GM18909 (cell line): ENCODE results near the gene CNEP1R1.

Experiments used
- ATAC-seq: cut with Tn5 transposase; IDR thresholded peaks from one replicate; pipeline ENCODE4 v1.9.1; 2021; ENCODE audit warnings: mild to moderate bottlenecking; ENCODE audit not compliant: unreplicated experiment, poor library complexity

Gene CNEP1R1

DNA sequence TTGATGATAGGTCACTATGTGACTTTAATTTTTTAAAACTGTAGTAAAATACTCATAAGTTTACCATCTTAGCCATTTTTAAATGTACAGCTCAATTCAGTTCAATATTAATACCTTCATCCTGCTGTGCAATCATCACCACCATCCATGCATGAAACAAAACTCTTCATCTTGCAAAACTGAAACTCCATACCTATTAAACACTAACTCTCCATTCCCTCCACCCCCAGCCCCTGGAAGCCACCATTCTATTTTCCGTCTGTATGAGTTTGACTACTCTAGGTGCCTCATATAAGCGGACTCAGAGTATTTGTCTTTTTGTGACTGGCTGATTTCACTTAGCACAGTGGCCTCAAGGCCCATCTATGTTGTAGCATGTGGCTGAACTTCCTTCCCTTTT lies 9.4 kb upstream of the CNEP1R1 start:
- peak; percentile 65 for ATAC-seq

DNA sequence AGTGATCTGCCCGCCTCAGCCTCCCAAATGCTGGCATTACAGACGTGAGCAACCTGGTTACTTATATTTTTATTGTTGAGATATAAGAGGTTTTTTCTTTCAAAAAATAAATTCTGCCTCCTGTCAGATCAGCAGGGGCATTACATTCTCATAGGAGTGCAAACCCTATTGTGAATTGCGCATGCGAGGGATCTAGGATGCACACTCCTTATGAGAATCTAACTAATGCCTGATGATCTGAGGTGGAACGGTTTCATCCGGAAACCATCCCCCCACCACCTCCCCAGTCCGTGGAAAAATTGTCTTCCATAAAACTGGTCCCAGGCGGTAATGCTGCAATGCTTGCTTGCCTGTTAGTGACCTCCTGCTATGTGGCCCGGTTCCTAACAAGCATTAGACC lies 7.5 kb upstream of the CNEP1R1 start:
- ATAC-seq: no peak

DNA sequence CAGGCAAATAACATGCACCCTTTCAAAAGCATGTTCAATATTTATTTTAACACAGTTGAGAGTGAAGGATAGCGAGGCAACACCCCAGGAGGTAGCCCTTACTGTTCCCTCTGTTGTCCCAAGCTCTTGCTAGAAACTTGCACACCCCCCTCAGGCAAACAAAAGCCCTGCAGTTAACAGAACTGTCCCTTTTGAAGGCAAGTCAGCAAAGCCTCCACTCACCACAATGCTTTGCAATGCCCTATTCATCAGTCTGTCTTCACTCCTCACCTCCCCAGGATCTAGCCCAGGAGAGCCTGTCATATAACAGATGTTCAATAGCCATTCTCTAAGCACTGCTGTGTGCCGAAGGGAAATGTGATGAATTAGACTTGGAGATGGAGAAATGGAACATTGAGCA lies 3.5 kb upstream of the CNEP1R1 start:
- no peak for ATAC-seq

DNA sequence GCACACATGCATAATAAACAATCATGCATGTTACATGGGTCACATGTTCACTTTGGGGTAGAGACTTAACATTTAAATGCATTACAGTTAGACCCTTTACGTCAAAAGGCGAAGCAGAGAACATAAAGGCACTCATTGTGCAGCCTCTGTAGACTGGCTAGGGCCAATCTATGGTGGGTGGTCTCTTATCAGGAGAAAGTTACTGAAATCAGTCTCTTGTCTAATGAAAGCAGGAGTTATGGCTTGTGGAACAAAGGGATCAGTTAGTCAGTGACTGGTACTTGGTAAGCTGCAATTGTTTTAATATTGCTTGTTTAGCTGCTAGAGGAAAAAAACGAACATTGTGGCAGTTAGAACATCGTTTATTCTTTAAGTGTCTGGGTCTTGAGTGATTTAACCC lies 1.4 kb upstream of the CNEP1R1 start:
- no peak for ATAC-seq

DNA sequence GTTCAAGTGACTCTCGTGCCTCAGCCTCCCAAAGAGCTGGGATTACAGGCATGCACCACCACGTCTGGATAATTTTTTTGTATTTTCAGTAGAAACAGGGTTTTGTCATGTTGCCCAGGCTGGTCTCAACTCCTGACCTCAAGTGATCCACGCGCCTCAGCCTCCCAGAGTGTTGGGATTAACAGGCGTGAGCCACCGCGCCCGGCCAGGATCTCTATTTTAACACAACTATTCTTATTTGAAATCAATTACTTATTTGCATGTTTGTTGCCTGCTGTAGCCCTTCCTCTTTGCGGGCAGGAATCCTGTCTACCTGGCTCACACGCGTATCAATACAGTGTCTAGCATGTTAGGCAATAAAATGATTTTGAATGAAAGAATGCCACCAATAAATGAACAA lies 818 bp upstream of the CNEP1R1 start:
- ATAC-seq: no peak

DNA sequence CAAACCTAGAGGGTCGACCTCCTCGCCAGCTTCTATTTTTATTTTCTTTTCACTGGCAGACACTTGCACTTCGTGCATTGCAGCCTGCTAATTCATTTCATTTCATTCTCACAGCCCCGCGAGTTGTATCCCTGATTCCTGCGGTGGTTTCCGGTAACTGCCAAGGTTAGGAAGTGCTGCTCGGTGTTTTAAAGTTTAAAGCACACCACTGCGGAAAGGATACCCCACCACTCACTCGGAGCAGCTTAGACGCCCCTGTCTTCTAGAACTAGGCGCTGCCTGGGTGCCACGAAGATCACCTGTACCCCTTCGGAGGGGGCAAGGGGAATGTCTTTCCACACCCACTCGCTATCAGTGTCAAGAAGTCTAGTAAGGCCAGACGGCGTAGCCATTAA lies 509 bp downstream of the CNEP1R1 start:
- ATAC-seq: peak; percentile 7

DNA sequence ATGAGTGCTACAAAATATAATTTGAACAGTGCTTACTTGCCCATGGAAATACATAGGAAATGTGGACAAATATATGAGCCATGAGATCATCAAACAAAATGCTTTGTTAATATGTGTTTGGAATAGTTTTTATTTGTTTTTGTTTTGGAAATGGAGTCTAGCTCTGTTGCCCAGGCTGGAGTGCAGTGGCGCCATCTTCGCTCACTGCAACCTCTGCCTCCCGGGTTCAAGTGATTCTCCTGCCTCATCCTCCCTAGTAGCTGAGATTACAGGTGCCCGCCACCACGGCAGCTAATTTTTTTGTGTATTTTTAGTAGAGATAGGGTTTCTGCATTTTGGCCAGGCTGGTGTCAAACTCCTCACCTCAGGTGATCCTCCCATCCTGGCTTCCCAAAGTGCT lies 2.8 kb downstream of the CNEP1R1 start:
- ATAC-seq: no peak

DNA sequence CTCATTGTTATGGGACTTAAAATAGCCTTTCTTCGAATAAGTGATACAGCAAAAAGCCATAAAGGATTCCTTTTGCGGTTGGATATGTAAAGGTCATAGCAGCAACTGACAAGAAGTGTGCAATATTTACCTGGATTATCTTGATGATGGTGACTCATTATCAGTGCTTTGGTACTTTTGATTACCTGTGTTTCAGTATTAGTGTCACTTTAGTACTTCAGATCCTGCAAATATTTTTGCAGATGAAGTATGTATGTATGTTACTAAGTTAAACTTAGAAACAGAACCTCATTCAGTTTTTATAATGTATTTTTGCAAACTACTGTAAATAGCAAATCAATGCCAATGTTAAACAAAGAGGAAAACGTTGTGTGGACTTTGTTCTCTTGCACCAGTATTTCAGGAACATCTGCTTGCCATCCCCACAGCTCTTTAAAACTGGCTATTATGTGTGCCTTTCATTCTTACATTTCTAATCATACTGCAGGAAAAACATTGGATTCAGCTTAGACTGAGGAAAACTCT lies 10.5 kb downstream of the CNEP1R1 start:
- ATAC-seq: no peak

DNA sequence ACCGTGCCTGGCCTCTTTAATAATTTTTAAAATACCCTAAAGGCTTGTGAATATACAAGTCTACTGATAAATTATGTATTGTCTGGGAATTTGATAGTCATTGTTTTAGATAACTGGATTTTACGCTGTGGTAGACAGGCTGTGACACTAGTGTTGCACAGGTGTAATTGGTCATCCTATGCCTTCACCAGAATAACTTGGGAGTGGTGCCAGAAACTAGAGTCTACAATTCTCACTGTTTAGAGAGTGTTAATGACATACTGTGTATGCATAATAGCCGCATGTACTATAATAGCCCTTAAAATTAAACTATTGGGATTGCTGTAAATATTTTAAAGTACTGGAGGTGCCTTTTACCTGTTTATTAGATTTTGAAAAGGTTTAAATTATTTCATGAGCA lies 11.4 kb downstream of the CNEP1R1 start:
- ATAC-seq: no peak

DNA sequence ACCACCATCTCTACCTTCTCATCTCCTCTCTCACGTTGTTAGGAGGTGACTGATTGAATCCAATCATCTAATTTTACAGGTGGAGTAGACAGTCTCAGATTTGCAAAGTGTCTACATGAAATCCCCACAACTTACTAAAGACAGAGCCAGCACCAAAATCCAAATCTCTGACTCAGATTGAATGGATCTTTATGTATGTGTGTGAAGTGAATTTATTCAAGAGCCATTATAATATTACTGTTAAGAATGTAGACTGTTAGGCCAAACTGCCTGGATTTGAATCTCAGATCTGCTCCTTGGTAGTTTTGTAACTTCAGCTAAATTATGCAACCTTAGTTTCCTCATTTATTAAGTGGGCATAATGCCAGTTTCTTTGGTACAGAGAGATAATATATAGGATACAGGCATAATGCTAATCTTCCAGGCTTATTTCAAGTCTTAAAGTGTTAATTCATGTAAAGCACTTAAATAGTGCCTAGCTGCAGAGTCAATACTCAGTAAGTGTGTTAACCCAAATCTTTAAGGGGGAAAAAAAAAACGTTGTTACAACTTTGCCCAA lies 12.7 kb downstream of the CNEP1R1 start:
- no peak for ATAC-seq

DNA sequence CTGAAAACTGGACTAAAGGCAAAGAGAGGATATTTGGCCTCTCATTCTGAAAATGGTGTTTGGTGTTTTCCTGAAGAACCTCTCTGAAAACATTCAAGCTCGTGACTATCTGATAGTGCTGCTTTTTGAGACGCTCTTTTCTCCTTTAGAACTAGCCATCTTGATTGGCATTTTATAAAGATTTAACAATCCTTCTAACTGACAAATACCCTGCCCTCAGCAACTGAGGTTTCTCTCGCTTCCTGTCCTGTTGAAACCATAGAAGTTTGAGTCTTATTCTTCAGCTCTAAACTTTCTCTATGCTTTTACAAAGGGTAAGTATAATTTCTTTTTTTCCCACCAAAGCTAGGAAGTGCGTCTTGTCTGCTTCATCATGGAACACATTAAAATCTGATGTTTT lies 13.3 kb downstream of the CNEP1R1 start:
- ATAC-seq: no peak

DNA sequence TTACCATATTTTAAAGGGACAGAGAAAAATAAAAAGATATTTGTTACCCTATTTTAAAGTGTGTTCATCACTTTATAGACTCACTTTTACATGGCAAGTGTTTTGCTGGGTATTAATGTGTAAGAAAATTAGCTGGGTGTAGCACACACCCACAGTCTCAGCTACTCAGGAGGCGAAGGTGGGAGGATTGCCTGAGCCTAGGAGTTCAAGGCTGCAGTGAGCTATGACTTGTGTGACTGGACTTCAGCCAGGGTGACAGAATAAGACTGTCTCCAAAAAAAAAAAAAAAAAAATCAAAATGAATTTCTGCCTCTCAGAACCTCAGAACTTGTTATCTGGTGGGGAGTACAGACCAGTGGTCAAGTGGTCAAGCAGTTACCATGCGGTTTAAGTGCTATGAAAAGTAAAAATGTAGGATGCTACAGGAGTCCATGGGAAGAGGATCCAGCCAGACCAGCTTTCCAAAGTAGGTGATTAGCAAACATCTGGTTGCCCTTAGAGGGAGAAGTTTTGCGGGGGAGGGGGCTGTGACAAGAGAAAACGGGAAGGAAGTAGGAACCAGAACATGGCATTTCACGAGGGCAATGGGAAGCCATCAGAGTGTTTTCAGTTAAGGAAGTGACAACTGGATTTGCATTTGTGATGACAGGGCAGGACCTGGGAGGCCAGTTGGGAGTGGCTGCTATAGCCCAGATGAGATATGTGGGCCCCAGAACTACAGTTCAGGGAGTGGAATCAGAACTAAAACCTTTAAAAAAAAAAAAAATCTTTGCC lies 13.9 kb downstream of the CNEP1R1 start:
- ATAC-seq: no peak

DNA sequence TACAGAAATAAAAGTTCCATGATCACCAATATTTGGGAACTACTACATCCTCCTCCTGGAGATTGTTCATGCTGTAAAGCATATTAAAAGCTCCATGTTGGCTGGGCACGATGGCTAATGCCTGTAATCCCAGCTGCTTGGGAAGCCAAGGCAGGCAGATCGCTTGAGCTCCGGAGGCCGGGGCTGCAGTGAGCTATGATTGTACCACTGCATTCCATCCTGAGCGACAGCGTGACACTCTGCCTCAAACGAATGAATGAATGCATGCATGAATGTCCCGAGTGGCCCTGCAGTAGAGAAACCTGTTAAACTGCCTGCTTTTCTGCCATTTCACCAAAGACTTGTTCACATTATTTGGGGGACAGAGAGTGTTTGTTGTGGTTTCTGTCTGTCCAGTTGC lies 15.0 kb downstream of the CNEP1R1 start:
- ATAC-seq: no peak

DNA sequence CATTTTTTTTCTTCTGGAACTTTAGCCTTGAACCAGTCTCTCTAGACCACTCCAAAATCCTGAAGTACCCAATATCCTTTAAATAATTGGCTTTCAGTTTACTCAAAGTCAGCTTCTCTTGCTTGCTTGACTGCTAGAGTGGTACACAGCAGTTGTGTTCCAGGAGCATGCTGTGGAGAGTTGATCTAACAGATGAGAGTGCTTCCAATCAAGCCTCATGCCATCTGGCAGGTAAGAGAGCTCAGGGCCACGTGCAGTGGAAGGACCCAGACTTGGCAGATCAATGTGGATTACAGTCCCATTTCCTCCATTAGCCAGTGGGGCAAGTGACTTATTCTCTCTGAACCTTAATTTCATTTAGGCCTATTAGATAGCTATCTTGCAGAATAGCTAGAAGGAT lies 15.7 kb downstream of the CNEP1R1 start:
- ATAC-seq: no peak

DNA sequence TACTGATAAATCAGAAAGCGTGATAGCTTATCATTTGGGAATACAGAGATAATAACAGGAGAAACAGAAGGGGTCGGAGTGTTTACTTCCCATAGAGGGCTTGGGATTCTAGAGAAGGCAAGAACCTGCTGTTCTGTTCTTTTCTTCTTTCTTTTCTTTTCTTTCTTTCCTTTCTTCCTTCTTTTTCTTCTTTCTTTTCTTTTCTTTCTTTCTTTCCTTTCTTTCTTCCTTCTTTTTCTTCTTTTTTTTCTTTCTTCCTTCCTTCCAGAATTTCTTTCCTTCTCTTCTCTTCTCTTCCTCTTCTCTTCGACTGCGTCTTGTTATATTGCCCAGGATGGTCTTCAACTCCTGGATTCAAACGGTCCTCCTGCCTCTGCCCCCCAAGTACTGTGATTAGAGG lies 18.3 kb downstream of the CNEP1R1 start:
- ATAC-seq: no peak

DNA sequence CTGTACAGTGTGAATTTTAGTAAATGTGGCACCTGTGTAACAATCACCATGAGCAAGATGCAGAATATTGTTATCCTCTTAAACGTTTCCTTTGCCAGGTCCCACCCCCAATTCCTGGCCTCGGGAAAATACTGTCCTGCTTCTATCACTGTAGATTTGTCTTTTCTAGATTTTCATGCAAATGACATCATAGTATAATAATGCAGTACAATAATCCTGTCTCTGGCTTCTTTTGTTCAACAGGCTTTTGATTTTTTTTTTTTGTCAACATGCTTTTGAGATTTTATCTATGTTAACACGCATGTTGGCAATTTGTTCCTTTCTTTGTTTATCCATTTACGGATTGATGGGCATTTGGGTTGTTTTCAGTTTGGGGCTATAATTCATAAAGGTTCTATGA lies 20.4 kb downstream of the CNEP1R1 start:
- ATAC-seq: no peak

DNA sequence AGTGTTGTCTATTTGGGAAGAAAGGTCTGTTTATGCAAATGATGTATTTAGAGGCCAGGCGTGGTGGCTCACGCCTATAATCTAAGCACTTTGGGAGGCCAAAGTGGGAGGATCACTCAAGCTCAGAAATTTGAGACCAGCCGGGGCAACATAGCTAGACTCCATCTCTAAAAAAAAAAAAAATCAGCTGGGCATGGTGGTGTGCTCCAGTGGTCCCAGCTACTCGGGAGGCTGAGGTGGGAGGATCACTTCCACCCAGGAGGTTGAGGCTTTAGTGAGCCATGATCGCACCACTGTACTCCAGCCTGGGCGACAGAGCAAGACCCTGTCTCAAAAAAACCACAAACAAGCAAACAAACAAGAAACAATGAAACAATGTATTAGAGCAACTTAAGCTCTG lies 21.8 kb downstream of the CNEP1R1 start:
- ATAC-seq: no peak

DNA sequence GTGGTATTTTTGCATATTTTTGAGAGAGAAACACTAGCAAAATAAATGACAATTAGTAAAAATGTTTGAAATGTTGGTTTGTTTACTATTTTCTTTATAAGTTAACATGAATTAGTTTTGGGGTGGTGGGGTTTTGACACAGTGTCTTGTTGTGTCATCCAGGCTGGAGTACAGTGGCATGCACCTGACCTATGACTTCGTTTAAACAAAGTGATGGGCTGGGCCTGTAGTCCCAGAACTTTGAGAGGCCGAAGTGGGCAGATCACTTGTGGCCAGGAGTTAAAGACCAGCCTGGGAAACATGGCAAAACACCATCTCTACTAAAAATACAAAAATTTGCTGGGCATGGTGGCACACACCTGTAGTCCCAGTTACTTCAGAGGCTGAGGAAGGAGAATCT lies 22.8 kb downstream of the CNEP1R1 start:
- no peak for ATAC-seq

DNA sequence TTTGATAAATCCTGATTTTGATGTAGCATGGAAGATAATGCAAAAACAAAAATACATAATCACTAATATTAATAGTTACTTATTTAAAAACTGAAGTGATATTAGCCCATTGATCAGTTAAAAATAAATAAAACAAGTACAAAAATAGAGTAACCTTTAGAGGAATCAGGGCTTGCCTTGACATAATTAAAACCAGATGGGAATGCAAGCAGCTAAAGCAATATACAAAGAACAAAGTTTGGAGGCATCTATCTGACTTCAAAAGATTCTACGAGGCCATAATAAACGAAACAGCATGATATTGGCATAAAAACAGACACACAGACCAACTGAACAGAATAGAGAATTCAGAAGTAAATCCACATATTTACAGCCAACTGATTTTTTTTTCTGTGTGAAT lies 25.8 kb downstream of the CNEP1R1 start:
- ATAC-seq: no peak

DNA sequence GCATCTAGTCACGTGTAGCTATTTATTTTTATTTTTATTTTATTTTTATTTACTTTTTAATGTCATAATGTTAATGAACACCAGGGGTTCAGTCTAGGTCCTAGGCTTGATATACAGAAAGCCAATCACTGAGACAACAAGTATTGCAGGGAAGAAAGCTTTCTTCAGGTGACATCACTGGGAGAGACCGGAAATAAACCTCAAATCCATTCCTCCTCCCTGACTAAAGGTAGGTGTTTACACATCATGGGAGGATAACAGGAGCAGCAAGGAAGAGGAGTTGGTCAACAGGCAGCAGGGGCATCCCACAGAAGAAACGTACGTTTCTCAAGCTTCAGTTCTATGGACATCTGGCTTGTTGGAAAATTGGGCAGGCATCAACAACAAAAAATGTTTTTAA lies 31.2 kb downstream of the CNEP1R1 start:
- ATAC-seq: no peak

DNA sequence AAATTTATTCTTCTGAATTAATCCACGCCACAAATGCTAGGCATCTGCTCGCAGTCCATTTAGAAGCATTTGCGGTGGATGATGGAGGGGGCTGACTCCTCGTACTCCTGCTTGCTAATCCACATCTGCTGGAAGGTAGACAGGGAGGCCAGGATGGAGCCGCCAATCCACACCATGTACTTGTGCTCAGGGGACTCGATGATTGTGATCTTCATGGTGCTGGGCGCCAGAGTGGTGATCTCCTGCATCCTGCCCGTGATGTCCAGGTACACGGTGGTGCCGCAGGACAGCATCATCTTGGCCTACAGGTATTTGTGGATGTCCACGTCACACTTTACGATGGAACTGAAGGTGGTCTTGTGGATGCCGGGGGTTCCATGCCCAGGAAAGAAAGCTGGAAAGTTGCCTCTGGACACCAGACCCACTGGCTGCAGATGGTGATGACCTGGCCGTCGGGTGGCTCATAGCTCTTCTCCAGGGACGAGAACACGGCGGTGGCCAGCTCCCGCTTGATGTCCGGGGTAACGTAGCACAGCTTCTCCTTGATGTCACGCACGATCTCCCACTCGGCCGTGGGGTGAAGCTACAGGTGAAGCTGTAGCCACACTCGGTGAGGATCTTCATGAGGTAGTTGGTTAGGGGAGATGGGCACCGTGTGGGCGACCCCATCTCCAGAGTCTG lies 33.2 kb downstream of the CNEP1R1 start:
- no peak for ATAC-seq

DNA sequence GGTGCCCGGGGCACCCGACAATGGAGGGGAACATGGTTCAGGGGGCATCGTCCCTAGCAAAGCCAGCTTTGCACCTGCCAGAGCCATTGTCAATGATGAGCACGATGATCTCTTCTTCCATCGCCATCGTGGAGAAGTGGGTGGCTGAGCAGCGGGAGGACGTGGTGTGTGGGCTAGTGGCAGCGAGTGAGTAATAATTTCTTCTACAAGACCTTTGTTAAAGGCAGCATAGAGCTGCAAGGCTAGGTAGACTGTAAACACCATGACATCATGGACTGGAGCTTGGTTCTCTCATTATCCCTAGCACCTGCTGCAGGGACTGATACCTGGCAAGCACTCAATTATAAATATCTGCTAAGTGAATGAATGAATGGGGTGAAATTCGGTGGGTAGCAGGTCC lies 34.1 kb downstream of the CNEP1R1 start:
- ATAC-seq: no peak
